ENCODE measurements around the gene GTPBP2.
"Not testable (repeated sequence)": the region's sequence is repeated elsewhere in the genome, so short reads cannot be mapped to it uniquely, and the experiment has no call there.

Gene GTPBP2

GRCh38 chr6:43657221-43657802, 28.2 kb upstream of the GTPBP2 start:
- DNase-seq (ENCODE audit: low read depth) = no peak

- not testable (repeated sequence) for DNase-seq (ENCODE audit: low read depth)
Observed at GRCh38 chr6:43652822-43653221, 23.8 kb upstream of the GTPBP2 start.

- no peak for DNase-seq (ENCODE audit: low read depth)
Observed at GRCh38 chr6:43648248-43648647, 19.2 kb upstream of the GTPBP2 start.

- DNase-seq (ENCODE audit: low read depth) = no peak
Observed at GRCh38 chr6:43647613-43648012, 18.5 kb upstream of the GTPBP2 start.

- no peak for DNase-seq (ENCODE audit: low read depth)
Observed at GRCh38 chr6:43645613-43645964, 16.5 kb upstream of the GTPBP2 start.

- peak; percentile 32 for DNase-seq (ENCODE audit: low read depth)
Observed at GRCh38 chr6:43644940-43645612, 16.0 kb upstream of the GTPBP2 start, which contains the start of gene RSPH9. RSPH9 (plus strand) TSS chr6:43645036; CDS start chr6:43645099, 63 bp downstream.

- DNase-seq (ENCODE audit: low read depth) = no peak
Observed at GRCh38 chr6:43639984-43640800, 11.1 kb upstream of the GTPBP2 start.

- no peak for DNase-seq (ENCODE audit: low read depth)
Observed at GRCh38 chr6:43636308-43636659, 7.2 kb upstream of the GTPBP2 start.

GRCh38 chr6:43635387-43636307, 6.6 kb upstream of the GTPBP2 start, which contains the start of gene MAD2L1BP:
MAD2L1BP (plus strand) TSS chr6:43635840; CDS start chr6:43635876, 36 bp downstream.
- peak; percentile 77 for DNase-seq (ENCODE audit: low read depth)

- no peak for DNase-seq (ENCODE audit: low read depth)
Observed at GRCh38 chr6:43634702-43635303, 5.7 kb upstream of the GTPBP2 start.

- DNase-seq (ENCODE audit: low read depth) = not testable (repeated sequence)
Observed at GRCh38 chr6:43633002-43633401, 3.9 kb upstream of the GTPBP2 start.

- no peak for DNase-seq (ENCODE audit: low read depth)
Observed at GRCh38 chr6:43630980-43631619, 2.0 kb upstream of the GTPBP2 start.

- DNase-seq (ENCODE audit: low read depth) = peak; percentile 73
Observed at GRCh38 chr6:43629505-43630300, 639 bp upstream of the GTPBP2 start.

GRCh38 chr6:43628393-43629103, 516 bp downstream of the GTPBP2 start:
- no peak for DNase-seq (ENCODE audit: low read depth)

GRCh38 chr6:43627008-43627825, 1.8 kb downstream of the GTPBP2 start:
- DNase-seq (ENCODE audit: low read depth) = no peak

GRCh38 chr6:43625393-43625992, 3.6 kb downstream of the GTPBP2 start:
- DNase-seq (ENCODE audit: low read depth) = no peak

GRCh38 chr6:43624786-43625288, 4.2 kb downstream of the GTPBP2 start:
- DNase-seq (ENCODE audit: low read depth) = no peak

Measured in stimulated activated CD8-positive, alpha-beta memory T cell treated with anti-CD3 and anti-CD28 coated beads, Interleukin-12 subunit alpha, Interleukin-12 subunit beta, amount 100 ng/mL, for 4 hours (primary cell).